Fibroblast of the conjunctiva (primary cell): Measurements from ENCODE around the gene QSOX2.

Source experiments
- DNase-seq: peaks from one replicate; pipeline ENCODE4 v3.0.0-alpha.2; 2010; ENCODE audit warnings: low read depth

QSOX2 gene

GRCh38 chr9:136172412-136173079, 73.1 kb downstream of the QSOX2 start:
- DNase-seq = no peak

DNA sequence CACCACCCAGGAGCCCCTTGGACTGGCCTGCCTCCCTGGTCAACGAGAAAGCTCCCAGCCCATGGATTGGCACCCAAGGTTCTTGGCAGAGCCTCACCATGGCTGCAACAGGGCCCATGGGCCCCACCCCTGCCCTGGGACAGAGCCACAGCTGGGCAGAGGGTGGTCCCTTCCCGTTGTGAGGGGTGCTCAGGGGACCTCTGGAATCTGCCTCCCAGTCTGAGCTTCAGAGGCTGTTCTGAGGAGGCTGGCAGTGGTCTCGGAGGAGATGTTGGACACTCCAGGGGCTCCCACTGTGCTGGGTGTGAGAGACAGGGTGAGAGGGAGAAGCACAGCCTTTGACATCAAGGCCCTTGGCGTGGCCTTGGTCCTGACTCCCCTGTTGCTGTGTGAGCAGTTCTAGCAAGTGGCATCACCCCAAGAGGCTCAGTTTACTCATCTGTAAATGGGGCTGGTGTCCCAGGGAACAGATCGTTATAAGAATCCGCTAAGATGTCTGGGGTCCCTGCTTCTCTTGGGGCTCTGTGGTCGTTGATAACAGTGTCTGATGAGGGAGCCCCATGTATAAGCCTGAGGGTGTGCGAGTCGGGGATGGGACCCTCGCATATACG, 73.7 kb downstream of the QSOX2 start:
- no peak for DNase-seq

GRCh38 chr9:136171009-136171800, 74.4 kb downstream of the QSOX2 start:
- DNase-seq = no peak

DNA sequence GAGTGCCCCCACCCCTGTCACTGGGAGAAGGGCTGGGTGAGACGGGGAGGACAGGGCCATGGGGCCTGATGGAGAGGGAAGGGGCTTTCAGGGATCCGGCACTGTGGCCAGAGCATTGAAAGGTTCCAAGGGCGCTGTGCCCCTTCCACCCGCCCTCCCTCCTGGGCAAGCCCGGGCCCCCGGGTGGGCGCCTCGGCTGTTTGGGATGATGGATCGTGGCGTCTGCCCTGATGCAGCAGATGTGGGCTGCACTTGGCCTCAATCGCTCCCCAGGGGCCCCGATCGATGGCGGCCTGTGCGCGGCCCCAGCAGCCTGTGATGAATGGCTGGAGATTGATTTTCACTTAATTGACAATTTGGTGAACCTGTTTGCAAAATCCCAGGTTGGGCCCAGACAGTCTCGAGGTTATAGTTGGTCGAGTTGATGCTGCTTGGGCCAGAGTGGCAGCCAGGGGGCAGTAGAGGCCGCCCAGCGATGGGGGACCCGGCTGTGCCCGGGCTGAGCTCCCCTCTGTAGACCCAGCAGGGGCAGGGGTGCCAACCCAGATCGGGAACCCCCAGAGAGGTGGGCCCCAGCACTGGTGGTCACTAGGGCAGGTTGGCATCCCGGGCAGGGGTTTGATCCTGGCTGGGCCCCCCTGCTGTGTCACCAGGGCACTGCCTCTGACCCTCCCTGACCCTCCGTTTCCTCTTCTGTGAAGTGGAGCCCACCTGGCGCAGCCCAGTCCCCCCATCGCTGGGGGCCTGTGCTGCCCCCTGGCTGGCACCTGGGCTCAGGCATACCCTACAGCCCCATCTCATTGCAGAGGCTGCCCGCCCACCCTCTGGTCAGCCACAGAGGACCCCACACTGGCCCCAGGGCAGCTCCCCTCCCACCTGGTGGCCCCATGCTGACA, 75.4 kb downstream of the QSOX2 start:
- DNase-seq = no peak

GRCh38 chr9:136169495-136169894, 76.1 kb downstream of the QSOX2 start:
- no peak for DNase-seq

- DNase-seq = no peak
Measured at GRCh38 chr9:136163248-136163850, 82.3 kb downstream of the QSOX2 start.

DNA sequence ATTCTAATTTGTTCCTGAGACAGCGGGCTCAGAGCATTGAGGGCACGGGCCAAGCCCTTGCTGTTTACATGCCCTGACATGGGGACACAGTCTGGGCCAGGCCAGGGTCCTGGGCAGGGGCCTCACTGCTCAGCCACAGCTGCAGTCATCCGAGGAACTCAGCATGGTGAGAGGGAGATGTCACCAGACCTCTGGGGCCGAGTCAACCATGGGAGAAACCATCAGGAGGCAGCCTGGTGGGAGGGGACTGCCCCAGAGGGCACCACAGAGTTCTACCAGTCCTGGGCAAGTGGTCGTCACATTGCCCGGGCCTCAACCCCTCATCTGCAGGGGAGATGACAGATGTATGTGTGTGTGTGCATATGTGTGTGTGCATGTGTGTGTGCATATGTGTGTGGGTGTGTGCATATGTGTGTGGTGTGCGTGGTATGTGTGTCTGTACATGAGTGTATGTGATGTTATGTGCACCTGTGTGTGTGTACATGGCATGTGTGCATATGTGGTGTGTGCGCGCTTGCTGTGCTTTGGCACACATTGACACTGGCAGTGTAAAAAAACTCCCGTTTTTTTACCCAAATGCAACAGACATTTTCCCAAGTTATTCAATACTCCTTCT, 84.5 kb downstream of the QSOX2 start:
- DNase-seq = no peak

DNA sequence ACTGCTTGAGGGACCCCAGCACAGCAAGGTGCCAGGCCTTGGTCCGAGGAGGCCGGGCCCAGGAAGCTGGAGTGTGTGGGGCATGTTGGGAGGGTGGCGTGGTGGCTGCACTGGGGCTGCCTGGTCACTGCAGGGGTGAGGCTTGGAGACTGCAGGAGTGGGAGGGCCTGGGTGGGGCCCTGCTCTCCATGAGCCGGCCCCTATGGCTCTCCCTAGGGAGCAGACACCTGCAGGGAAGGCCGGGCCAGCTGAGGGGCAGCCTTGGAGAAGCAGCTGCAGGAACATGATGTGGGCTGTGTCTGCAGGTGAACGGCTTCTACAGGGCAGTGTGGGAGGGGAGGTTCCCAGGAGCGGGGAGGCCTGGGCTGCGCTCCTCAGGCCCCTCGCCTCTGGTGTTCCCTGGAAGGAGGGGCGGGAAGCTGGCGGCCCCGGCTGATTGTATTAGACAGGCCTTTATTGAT, 85.2 kb downstream of the QSOX2 start:
- no peak for DNase-seq

- no peak for DNase-seq
Measured at GRCh38 chr9:136159851-136160250, 85.8 kb downstream of the QSOX2 start.

DNA sequence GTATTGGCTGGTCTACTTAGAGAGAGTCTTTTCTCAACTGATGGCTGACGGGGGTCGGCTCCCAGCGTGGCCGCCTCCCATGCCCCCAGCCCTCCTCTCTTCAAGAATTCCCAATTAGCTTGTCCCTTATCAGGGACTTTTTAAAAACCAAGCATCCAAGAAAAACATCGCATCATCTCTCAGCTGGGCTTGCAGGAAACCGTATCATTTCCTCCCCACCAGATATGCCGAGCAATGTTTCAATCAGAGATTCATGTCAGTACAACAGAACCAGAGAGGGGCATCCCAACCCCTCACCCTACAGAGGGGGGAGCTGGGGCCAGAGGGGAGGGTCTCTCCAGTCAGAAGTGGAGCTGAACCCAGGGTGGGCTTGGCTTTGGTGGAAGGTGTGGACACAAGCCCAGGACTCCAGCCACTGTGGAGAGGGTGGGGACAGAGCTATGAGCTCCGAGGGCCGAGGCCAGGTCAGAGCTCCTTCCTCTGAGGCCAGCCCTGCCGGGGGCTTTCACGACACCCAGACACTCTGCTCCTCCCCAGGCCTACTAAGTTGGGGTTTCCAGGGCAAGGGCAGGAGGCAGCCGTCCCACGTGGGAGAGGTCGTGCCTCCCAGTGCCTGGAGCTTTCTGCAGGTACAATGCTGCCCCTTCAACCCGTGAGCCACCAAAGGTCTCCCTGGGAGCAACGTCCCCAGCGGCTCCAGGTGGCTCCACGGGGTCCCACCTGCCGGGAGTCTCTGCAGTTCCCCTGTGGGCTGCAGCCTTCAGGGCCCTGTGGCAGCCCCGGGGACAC, 87.9 kb downstream of the QSOX2 start:
- DNase-seq = no peak
